LoVo (cell line): ENCODE results near the gene SAMD8.
"Not testable (repeated sequence)": the region's sequence is repeated elsewhere in the genome, so short reads cannot be mapped to it uniquely, and the experiment has no call there.

Experiments used
- DNase-seq: peaks from one replicate; pipeline ENCODE4 v3.0.0-alpha.2; 2016; ENCODE audit warnings: low spot score

The SAMD8 gene

GRCh38 chr10:75107756-75108683, 3.4 kb upstream of the SAMD8 start:
- no peak for DNase-seq

GRCh38 chr10:75108684-75109458, 2.6 kb upstream of the SAMD8 start:
- peak; percentile 30 for DNase-seq

GRCh38 chr10:75109459-75109778, 2.0 kb upstream of the SAMD8 start:
- DNase-seq, result no peak

- DNase-seq, result no peak
Observed at GRCh38 chr10:75110006-75110632, 1.3 kb upstream of the SAMD8 start.

- peak; percentile 67 for DNase-seq
Observed at GRCh38 chr10:75111907-75112679, 637 bp downstream of the SAMD8 start.

- no peak for DNase-seq
Observed at GRCh38 chr10:75115137-75115536, 3.7 kb downstream of the SAMD8 start.

- DNase-seq, result not testable (repeated sequence)
Observed at GRCh38 chr10:75116941-75117775, 5.7 kb downstream of the SAMD8 start.

- DNase-seq, result no peak
Observed at GRCh38 chr10:75117995-75118394, 6.5 kb downstream of the SAMD8 start.

- DNase-seq, result not testable (repeated sequence)
Observed at GRCh38 chr10:75119444-75120066, 8.1 kb downstream of the SAMD8 start.

- no peak for DNase-seq
Observed at GRCh38 chr10:75121322-75121721, 9.9 kb downstream of the SAMD8 start.

GRCh38 chr10:75122505-75122904, 11.0 kb downstream of the SAMD8 start:
- no peak for DNase-seq

- DNase-seq, result no peak
Observed at GRCh38 chr10:75123088-75123682, 11.7 kb downstream of the SAMD8 start.

- DNase-seq, result no peak
Observed at GRCh38 chr10:75126277-75126676, 14.8 kb downstream of the SAMD8 start.

- no peak for DNase-seq
Observed at GRCh38 chr10:75127471-75127870, 16.0 kb downstream of the SAMD8 start.

- not testable (repeated sequence) for DNase-seq
Observed at GRCh38 chr10:75128985-75129384, 17.5 kb downstream of the SAMD8 start.

- DNase-seq, result no peak
Observed at GRCh38 chr10:75129537-75129936, 18.1 kb downstream of the SAMD8 start.

GRCh38 chr10:75133701-75134100, 22.2 kb downstream of the SAMD8 start:
- DNase-seq, result not testable (repeated sequence)

GRCh38 chr10:75136346-75136745, 24.9 kb downstream of the SAMD8 start:
- no peak for DNase-seq

GRCh38 chr10:75137533-75138438, 26.3 kb downstream of the SAMD8 start:
- peak; percentile 51 for DNase-seq
